ENCODE data around the gene KCNQ1OT1.

DNA sequence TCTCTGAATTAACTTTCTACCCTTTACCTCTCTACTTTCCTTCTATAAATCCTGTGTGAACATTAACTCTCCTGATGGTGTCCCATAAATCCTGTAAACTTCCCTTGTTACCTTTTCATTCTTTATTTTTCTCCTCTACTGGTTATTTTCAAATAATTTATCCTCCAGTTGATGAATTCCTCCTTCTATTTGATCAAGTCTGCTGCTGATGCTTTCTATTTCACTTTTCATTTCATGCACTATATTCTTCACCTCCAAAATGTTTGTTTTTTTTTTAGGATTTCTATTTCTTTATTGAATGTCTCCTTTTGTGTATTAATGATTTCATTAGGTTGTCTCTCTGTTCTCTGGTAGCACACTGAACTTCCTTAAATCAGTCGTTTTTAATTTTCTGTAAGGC is 68.6 kb downstream of the KCNQ1OT1 start:
- TF ChIP-seq POLR2A (IDR thresholded peaks at IDR 0.05) (no peak), CTCF (IDR thresholded peaks at IDR 0.05) (no peak)

Data from esophagus squamous epithelium (tissue), 4 donors.